ENCODE data around the gene CD2BP2.

- TF ChIP-seq SRSF9 (IDR thresholded peaks at IDR 0.05; ENCODE audit: borderline replicate concordance, low read depth, low read length) (no peak), CTCF (IDR thresholded peaks at IDR 0.05 in 2 of 3, conservative IDR thresholded peaks at IDR 0.05 in 1 of 3; ENCODE audit: insufficient read depth in 2 of 3, low read depth in 1 of 3, low read length in 3 of 3) (no peak)
These were observed 25.1 kb upstream of the CD2BP2 start for GRCh38 chr16:30380072-30380802.
